Measurements from ENCODE around the gene ZNF862.

Gene ZNF862

DNA sequence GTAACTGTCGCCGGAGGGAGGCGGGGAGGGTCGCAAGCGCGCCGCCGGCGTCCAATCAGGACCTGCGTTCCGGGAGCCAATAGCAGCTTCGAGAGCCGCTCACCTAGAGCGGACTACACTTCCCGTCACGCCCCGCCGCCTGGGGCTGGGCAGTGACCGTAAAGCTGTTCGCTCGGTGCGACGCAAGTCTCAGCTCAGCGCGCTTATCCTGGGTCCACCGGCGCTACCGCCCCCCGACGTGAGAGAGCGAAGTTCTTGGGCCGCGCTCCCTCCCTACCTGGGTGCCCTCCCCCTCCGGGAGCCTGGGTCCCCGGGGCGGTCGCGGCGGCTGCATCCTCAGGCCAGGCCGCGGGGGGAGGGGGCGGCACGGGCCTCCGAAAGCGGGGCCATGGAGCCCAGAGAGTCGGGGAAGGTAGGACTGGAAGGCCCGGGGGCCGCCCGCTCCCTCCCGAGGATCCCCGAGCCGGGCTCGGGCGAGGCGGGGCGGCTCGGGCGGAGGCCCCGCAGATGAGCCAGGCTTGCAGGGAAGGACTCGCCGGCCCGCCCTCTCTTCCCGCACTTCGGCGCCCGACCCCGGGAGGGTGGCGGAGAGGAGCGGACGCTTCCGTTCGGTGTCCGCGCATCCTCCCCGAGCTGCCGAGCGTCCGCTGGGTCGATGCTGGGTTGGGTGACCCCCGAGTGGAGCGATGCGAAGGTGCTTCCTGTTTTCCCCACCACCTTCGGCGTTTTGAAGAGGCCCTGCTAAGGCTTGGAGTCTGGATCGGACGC lies at the start of gene ZNF862:
Gene ZNF862 (plus strand): TSS at position 152 of the 768 bp plus-strand sequence. CDS start 237 bp downstream, at position 389.
- peak; percentile 87 to 98 for DNase-seq

GRCh38 chr7:149789101-149789500 lies 49.1 kb upstream of the ZNF862 start:
- no peak for DNase-seq

DNA sequence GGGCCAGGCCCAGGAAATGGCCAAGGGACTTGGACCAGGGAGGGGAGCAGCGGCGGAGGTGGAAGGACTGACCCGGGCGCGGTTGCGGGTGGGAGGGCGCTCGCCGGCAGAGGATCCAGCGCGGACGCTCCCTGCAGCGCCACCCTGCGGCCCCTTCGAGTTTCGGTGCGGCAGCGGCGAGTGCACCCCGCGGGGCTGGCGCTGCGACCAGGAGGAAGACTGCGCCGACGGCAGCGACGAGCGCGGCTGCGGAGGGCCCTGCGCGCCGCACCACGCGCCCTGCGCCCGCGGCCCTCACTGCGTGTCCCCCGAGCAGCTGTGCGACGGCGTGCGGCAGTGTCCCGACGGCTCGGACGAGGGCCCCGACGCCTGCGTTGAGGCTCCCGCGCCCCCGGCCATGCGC lies 48.0 kb upstream of the ZNF862 start:
- no peak for DNase-seq

DNA sequence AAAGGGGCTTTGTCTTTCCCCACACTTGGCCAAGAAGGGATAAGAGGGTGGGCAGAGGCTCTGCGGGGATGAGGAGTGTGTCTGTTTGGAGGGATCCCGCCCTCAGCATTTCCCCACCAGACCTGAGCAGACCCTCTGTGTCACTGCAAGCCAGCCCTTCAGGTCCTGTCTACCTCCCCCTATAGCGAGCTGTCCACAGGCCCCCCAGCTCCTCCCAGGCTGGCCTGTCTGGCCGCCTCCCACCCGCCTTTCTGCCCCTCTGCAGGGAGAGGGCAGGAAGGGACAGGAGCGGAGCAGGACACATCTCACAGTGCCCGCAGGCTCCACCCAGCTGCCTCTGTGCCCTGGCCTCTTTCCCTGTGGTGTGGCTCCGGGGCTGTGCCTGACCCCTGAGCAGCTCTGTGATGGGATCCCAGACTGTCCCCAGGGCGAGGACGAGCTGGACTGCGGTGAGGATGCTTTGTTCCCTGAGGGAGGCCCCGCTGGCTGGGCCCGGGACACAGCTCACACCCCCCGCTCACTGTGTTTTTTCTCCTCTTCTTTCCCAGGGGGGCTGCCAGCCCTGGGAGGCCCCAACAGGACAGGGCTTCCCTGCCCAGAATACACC lies 47.3 kb upstream of the ZNF862 start:
- DNase-seq, result no peak

GRCh38 chr7:149791411-149792219 lies 46.6 kb upstream of the ZNF862 start:
- DNase-seq, result no peak

DNA sequence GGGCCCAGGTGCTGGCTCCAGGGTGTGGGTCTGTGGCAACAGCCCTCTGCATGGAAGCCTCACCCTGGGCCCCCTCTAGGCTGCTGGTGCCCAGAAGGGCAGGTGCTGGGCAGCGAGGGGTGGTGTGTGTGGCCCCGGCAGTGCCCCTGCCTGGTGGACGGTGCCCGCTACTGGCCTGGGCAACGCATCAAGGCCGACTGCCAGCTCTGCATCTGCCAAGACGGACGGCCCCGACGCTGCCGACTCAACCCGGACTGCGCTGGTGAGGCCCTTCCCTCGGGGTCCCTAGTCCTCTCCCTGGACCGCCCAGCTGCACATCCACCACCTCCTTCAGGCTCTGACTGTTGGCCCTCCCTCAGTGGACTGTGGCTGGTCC lies 46.0 kb upstream of the ZNF862 start:
- DNase-seq, result no peak

- DNase-seq, result no peak
Measured at GRCh38 chr7:149793261-149793660, 44.9 kb upstream of the ZNF862 start.

DNA sequence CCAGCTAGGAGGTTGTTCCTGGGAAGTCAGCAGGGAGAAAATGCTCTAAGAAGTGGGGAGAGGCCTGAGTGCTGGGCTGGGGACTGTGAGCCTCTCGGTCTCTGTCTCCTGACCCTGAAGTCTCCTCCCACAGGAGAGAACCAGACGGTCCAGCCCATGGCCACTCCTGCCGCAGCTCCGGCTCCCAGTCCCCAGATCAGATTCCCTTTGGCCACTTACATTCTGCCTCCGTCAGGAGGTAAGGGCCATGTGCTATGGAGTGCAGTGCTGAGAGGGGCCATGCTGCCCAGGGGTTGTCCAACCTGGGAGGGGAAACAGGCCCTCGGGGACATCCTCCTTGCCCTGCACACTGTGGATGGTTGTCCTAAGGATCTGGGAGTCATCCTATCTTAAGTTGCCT lies 43.5 kb upstream of the ZNF862 start:
- no peak for DNase-seq

- no peak for DNase-seq
Measured at GRCh38 chr7:149795126-149795525, 43.0 kb upstream of the ZNF862 start.

- no peak for DNase-seq
Measured at GRCh38 chr7:149796287-149796860, 41.8 kb upstream of the ZNF862 start.

DNA sequence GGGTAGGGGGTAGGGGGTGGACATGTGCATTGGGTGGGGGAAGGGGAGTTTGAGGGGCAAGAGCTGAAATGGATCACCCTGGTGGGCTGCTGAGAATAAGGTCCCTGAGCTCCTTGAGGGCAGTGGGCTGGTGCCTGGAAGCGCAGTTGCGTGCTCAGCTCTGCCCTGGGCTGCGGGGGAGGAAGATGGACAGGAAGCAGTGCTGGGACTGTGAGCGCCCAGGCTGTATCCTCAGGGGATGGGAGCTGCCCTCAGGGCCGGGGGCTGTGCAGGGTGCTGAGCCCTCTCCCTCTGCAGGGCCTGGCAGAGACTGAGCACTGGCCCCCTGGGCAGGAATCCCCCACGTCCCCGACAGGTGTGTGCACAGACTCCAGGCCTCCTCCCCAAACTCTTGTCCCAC lies 40.4 kb upstream of the ZNF862 start:
- DNase-seq, result no peak

GRCh38 chr7:149799397-149800168 lies 38.6 kb upstream of the ZNF862 start:
- no peak for DNase-seq

GRCh38 chr7:149800169-149800555 lies 38.0 kb upstream of the ZNF862 start:
- DNase-seq, result no peak

DNA sequence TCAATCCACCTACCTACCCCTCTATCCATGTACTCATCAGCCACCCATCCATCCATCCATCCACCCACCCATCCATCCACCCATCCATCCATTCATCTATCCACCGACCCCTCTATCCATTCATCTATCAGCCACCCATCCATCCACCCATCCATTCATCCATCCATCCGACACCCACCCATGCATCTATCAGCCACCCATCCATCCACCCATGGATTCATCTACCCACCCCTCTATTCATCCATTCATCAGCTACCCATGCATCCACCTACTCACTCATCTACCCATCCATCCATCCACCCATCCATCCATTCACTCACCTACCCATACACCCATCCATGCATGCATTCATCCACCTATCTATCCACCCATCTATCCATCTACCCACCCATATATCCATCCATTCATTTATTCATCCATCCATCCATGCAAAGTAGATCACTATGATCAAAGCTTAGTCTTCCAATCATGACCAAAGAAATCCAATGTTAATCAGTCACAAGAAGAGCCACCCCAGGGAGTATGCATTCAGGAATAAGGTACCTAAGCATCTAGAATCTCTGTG lies 37.1 kb upstream of the ZNF862 start:
- DNase-seq, result no peak

DNA sequence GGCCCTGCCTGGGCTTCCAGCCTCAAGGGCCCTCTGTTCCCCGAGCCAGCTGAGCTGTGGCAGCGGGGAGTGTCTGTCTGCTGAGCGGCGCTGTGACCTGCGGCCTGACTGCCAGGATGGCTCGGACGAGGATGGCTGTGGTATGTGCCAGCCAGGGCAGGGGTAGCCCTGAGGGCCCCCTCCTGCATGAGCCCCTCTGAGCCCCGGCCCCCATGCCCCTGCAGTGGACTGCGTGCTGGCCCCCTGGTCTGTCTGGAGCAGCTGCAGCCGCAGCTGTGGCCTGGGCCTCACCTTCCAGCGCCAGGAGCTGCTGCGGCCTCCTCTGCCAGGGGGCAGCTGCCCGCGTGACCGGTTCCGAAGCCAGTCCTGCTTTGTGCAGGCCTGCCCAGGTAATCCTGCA lies 36.4 kb upstream of the ZNF862 start:
- DNase-seq, result no peak

DNA sequence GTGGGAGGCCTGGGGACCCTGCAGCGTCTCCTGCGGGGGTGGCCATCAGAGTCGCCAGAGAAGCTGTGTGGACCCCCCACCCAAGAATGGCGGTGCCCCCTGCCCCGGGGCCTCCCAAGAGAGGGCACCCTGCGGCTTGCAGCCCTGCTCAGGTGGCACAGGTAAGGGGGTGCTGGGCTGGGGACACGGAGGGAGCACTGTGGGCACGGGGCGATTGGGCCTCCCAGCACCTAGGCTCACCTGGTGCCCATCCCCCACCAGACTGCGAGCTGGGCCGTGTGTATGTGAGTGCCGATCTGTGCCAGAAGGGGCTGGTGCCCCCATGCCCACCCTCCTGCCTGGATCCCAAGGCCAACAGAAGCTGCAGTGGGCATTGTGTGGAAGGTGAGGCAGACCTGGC lies 35.2 kb upstream of the ZNF862 start:
- no peak for DNase-seq

DNA sequence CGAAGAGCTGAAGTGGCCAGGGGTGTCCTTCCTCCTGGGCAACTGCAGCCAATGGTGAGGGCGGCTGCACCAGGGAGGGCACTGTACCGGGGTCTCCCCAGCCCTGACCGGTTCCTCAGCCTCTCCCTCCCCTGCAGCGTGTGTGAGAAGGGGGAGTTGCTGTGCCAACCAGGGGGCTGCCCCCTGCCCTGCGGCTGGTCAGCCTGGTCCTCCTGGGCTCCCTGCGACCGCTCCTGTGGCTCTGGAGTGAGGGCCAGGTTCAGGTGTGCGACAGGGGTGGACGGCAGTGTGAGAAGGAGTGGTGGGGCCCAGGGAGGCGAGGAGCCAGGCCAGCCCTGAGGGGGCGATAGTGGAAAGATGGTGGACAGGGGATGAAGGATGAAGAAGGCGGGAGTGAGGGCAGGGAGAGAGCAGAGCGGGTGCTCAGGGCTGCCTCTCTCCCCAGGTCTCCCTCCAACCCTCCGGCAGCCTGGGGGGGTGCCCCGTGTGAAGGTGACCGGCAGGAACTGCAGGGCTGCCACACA lies 34.6 kb upstream of the ZNF862 start:
- DNase-seq, result no peak

DNA sequence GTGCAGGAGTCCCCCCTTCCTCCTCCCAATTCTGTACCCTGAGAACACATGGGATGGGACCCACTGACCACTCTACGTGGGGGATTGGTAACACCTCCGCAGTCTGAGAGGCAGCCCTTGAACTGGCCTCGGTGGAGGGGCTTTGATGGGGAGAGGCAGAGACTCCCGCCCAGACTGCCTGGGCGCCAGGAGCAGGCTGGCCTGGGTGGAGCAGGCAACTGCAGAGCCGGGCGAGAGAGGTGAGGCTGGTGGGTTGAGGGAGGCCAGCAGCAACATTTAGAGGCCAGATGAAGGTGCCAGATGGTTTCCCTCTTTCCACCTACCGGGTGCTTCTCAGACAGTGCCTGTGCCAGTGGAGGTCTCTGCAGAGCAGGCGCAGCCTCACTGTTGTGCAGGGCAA lies 34.1 kb upstream of the ZNF862 start:
- DNase-seq, result peak in 1 of 2 experiments; percentile 18

DNA sequence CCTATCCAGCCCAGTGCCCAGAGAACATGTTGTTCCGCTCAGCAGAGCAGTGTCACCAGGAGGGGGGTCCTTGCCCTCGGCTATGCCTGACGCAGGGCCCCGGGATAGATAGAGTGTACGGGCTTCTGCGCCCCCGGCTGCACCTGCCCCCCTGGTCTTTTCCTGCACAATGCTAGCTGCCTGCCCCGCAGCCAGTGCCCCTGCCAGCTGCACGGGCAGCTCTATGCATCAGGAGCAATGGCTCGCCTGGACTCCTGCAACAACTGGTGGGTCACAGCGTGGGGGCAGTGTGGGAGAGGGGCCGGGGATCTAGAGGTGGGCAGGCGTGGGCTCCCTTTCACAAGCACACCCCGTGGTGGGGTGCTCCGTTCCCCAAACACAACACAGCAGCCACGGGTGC lies 31.4 kb upstream of the ZNF862 start:
- DNase-seq, result no peak

DNA sequence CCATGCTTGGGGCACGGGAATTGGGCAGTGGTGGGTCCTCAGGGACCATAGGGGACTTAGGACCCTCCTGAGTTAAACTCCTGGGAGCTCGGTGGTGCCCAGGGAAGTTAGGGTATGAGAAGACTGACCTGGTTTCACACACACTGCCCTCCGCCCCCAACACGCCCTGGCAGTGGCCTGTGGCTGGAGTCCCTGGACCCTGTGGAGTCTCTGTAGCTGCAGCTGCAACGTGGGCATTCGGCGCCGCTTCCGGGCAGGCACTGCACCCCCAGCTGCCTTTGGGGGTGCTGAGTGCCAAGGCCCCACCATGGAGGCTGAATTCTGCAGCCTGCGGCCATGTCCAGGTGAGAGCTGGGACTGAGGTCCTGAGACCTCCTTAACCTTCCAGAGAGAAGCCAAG lies 29.9 kb upstream of the ZNF862 start:
- no peak for DNase-seq

DNA sequence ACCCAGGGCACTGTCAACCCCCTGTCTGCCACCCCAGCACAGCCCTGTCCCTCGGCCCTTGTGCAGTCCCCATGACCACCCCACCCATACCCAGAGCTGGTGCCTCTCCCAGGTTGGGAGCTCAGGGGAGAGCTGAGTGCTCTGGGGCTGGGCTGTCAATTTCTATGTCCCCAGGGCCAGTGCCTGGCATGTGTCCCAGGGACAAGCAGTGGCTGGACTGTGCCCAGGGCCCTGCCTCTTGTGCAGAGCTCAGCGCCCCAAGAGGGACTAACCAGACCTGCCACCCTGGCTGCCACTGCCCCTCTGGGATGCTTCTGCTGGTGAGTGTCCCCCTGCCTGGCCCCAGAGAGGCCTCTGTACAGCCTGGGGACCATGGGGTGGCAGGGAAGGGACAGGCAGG lies 29.0 kb upstream of the ZNF862 start:
- no peak for DNase-seq

GRCh38 chr7:149811221-149811620 lies 27.0 kb upstream of the ZNF862 start:
- no peak for DNase-seq

All from NCI-H446 (cell line).